T-helper 1 cell (primary cell): ENCODE measurements around the gene PAFAH2.

Experiments used
- DNase-seq, 5 donors: peaks; one replicate each; pipeline ENCODE4 v3.0.0-alpha.2; 2012 to 2020
- total RNA-seq, 4 donors: gene quantifications; one replicate each; lab custom pipeline; 2026; lab: John Stamatoyannopoulos, UW

The PAFAH2 gene
- total RNA-seq: 8.9 to 23.8 (median 20.8) reads per million in 4 donors

DNA sequence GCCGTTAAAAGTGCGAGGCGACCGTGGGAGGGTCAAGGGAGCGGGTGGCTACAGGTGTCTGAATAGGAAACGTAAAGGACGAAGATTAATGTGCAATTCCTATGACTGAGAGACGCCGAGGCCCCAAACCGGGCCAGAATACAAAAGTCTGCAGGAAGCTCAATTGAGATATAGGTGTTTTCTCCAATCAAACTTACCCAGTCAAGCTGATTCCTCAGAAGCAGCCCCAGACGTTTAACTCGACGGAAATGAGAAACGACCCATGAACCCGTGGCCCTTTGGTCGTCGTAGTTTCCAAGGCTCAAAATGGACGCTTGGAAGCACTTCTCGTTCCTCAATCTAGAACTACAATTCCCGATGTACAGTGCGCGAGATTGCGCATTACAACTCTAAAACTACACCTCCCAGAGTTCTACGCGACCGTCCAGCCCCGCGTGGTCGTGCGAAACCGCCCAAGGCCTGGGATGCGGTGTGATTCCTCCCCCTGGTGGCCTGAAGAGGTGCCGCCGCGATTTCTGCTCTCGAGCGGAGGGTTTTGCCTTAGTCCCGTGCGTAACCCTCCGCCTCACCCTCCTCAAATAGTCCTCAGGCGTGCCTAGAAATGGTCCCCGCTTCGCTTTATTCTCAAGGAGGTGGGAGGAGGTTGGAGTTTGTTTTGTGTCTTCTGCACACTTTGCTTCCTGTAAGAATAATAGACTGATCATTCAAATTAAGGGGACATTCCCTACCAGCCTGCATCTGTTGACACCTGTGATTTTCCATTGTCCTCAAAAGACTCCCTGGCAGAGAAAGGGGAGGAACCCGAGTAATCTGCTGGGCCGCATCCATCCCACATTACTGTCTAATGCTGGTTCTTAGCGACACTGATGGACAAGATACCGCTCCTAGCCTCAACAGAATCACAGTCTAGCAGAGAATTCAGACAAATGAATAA, at the start of gene PAFAH2:
Gene PAFAH2, minus strand, starts transcription at position 236 of the 934 bp plus-strand sequence. CDS start 7,247 bp downstream, outside the sequence.
- peak; percentile 93 to 99 (median 96) for DNase-seq

DNA sequence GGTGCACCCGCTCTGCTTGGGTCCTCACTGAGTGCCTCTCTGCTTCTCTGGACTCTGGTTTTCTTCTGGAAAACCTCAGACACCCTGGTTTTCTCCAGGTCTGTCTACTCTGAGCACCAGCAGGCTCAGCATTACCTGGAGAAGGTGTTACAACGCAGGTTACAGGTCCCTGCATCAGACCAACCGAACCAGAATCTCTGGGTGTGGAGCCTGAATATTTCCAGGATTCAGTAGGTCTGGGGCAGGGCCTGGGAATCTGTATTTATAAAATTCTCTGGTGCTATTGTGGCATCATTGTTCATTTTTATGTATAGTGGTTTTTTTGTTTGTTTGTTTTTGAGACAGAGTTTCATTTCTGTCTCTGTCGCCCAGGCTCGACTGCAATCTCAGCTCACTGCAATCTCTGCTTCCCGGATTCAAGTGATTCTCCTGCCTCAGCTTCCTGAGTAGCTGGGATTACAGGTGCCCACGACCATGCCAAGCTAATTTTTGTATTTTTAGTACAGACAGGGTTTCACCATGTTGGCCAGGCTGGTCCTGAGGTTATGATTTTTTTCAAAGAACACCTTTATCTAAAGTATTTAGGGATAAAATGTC, 49.5 kb upstream of the PAFAH2 start:
- no peak for DNase-seq

DNA sequence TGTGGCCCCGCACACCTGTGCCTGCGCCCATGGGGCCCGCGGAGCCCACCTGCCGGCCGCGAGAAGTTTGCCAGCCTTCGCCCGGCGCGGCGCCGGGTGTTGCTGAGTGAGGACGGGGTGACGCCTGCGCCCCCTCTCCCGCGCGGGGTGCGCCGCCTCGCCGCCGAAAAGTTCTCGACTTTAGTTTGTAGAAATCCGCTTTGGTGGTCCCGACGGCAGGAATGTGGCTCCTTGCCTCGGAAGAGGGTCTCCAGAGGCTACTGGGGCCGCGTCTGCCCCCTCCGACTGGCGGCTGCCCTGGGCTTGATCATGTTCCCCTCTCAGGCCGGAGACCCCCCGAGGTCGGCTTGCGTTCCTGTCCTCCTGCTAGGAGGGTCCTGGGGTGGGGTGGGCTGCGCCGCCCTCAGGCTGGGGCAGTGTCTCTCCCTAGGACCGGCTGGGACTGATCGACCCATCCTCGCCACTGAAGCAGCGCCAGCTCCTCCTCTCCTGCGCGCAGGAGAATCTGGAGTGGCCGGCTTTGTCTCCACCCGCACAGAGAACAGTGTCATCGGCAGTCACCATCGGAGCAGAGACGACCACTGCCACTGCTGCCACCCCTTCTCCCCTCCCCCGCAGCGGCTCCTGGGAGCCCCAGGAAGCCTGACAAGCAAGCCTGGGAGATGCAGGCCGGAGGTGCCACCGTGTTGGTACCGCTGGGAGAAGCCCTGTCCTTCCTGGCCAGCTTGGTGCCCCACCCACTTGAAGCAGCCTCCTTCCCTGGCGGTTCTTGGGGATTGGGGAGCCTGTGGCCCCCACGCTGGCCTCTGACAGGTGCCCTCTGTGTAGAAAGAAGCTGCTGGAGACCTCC, 48.6 kb upstream of the PAFAH2 start:
- no peak for DNase-seq

DNA sequence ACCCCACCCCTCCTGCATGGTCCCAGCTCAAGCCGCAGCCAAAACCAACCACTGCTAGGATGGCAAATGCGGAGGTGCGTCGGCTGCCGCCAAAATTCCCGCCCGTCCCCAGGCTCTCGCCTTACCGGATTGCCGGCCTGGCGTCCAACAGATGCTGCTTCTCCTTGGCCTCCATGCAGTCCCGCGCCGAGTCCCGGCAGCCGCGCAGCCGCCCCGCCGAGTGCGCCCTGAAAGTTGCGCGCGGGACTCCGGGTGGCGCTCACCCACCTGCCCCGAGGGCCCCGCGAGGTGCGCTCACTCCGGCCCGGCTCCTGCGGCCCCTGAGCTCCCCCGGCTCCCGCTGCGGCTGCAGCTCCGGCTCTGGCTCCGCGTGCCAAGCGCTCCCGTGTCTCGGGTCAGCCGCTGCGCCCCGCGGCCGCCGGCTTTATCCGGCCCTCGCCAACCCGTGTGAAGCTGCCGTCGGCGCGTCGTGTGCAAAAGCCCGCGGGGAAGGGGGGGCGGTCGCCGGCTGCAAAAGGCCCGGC, 47.9 kb upstream of the PAFAH2 start, which contains the start of gene SLC30A2:
Gene SLC30A2, minus strand, starts transcription at position 397 of the 524 bp plus-strand sequence. Its CDS starts 222 bp downstream, at position 175.
- DNase-seq: no peak

DNA sequence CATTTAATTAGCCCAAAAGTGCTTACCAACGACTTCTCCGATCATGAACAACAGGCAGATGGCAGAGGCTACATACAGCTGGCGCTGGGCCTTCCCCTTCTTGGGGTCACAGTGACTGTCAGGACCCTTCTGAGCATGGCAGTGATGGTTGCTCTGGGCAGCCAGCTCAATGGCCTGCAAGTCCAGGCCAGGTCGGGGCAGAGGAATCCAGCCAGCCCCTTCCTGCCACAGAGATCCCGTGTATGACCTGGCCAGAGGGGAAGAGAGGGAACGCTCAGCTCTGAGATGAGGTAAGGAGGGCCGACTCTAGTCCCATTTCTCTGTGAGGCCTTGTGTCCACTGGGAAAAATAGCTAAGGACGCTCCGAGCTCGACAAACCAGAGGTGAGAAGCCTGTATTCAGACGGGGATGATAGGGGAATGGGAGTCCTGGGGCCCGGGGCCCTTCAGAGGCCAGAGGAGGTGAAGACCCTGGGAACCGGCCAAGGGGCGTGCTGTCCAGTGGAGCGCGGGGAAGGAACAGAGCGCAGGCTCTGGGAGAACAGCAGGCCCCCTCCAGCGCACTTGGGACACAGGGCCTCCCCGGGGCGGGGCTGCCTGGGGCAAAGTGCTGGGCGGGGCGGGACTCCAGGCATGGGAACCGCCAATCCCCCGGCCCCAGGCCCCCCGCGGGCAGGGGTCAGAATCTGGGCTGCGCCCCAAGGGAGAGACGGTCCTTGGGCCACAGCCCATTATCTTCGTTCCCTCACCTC, 47.3 kb upstream of the PAFAH2 start:
- no peak for DNase-seq

DNA sequence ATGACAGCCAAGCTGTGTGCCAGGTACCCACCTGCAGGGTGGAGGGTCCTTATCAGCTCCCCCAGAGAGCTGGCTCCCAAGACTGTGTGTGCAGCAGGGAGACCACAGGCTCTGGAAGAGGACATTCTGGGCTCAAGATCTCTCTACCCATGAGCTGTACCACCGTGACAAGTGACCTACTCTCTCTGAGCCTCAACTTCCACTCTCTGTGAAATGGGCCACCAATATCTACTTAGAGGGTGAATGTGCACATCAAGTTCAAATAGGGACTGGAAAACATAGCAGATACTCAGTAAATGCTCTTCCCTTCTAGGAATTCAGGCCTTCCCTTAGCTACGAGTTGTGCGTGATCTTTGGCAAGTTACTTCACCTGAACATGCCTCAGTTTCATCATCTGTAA, 46.6 kb upstream of the PAFAH2 start:
- DNase-seq: no peak

DNA sequence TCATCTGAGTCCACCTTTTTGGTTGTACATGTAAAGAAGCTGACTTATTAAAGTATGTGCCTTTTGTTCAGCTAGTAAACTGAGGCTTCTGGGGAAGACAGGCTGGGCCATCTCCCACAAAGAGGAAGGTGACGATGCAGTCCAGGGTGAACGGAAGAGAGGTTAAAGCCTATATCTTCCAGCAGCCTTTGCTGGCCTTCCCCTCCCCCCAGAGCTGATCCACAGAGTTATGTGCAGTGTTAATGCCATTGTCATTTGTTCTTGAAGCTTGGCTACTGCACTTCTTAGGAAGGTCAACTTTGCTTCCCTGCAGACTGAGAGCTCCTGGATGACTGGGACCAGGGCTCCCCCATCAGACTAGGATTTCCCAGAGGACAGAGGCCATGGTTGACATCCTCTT, 45.9 kb upstream of the PAFAH2 start:
- DNase-seq: no peak

DNA sequence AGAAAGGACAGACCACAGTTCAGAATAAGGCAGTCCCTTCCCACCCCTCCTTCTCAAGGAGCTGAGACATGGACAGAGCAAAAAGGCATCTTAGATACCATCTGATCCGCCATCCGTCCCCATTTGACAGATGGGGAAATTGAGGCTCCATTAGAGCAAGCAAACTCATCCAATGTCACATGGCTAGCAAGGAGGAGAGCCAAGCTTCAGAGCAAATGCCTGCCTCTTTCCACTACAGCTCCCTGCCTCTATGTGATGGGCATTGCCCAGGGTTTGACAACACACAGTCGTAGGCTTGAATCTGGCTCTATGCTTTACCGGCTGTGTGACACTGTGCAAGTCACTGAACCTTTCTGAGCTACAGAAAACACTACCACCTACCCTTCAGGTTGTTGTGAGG, 44.1 kb upstream of the PAFAH2 start:
- no peak for DNase-seq

DNA sequence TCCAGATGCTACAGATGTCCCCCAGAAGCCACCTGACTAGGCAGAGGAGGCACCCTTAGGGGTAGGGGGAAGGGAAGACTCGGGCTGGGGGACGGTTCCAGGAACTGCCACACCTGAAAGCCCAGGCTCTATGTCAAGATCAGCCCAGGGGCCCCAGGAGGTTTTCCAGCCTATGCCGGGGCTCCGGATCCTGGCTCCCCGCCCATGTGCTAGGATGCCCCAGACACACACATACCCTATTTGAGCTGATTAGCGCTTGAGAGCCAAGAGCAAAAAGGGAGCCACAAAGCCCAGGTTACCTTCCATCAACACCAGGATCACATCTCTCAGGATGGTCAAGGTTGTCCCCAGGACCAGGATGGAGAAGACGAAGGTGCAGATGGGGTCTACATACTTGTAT, 43.5 kb upstream of the PAFAH2 start:
- no peak for DNase-seq

DNA sequence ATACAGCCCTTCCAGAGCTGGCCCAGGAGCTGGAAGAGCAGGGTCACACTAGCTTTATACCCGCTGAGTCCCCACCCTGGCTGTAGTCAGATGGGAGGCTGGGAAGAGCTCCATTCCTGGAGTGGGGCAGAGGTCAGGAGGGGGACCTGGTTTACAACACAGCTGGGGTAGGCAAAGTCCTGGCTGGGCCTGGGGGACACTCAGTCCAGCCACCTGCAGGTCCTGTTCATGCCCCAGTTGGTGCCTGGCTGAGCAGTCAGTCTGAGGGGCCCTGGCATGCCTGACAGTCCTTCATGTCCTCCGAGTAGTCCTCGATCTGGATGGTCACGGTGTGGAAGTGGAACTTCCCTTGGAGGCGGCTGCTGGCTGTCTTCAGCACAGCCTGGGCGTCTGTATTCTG, 41.0 kb upstream of the PAFAH2 start:
- DNase-seq: no peak

DNA sequence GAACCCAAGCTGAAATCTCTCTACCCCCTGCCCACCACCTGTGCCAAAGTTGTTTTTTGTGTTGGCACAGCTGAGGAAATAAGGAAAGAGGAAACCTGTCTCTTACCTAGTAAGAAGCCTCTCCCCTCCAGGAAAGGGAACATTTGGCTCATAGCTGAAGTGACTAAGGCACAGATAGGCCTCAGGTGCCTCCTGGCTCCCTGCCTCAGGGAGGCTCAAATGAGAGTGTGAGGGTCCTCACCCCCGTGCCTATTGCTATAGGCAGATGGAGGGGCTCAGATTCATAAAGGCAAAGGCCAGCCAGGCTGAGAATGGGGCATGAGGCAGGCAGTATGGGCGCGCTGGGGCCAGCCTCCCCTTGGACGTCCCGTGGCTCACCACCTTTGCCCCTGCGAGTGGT, 40.6 kb upstream of the PAFAH2 start:
- DNase-seq: no peak

DNA sequence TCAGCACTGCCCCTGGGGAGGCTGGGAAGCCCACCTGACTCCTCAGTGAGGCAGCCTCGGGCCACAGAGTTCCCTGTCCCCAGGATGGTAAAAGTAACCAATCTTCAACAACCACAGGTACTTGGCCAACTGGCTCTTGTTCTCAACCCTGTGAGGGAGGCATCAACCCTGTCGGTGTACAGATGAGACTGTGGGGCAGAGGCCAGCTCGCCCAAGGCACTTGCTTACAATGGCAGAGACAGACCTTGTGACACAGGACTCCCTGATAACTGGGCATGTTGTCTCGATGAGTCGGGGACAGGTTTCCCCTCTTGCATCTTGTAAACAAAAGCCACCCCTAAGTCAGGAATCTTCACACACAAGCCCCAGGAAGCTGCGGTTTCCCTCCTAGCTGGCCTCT, 40.0 kb upstream of the PAFAH2 start:
- no peak for DNase-seq

DNA sequence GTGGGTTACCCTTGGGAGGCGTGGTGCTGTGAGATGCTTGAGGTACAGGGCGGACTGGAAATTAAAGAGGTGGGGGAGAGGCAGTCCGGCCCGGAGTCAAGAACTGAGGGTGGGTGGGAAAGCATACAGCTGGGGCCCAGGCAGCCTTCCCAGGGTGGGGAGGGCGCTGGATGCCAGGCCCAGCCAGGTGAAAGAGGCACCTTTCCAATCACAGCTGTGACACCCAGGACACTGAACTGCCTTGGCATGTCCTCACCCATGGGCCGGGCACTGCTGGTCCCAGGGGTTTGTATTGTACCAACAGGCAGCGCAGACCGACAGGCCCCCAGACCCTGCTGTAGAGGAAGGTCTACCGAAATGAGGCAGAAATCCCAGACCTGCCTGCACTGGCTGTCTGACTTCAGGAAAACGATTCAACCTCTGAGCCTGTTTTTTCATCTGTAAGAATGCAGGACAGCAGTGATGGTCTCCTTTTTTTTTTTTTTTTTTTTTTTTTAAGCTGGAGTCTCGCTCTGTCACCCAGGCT, 39.0 kb upstream of the PAFAH2 start:
- DNase-seq: no peak

DNA sequence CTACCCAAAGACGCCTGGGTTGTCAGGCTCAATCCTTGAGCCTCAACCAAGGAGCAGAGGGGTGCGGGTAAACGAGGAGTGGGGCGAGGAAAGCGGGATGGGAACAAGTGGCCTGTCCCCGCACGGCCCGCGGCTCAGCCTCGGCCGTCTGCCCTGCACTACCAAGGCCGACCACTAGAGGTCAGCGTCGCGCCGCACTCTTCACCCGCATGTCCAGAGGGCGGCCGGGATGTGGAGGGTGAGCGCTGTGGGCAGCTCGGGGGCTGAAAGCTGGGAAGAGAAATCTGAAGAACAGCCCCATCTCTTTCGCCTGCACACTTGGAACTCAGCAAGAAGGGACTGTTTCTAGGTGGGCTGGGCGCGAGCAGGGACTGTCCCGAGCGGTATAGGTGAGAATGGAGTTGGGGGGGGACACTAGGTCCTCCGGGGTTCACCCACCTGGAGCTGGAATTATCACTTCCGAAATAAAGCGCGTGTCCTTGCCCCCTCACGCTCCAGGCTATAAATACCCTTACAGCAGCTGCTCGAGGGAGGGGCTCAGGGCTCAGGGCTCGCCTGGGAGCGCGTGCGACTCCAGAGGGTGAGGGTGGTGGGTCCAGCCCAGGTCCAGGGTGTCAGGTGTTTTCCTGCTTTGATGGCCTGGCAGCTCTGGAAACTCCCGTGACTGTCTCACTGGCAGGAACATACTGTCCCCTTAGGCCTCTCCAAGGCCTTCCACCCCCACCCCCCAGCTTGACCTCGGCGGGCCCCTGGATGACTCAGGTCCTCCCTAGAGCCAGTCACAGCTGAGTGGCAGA, 38.3 kb upstream of the PAFAH2 start:
- DNase-seq: peak; percentile 46 to 71 (median 64)

DNA sequence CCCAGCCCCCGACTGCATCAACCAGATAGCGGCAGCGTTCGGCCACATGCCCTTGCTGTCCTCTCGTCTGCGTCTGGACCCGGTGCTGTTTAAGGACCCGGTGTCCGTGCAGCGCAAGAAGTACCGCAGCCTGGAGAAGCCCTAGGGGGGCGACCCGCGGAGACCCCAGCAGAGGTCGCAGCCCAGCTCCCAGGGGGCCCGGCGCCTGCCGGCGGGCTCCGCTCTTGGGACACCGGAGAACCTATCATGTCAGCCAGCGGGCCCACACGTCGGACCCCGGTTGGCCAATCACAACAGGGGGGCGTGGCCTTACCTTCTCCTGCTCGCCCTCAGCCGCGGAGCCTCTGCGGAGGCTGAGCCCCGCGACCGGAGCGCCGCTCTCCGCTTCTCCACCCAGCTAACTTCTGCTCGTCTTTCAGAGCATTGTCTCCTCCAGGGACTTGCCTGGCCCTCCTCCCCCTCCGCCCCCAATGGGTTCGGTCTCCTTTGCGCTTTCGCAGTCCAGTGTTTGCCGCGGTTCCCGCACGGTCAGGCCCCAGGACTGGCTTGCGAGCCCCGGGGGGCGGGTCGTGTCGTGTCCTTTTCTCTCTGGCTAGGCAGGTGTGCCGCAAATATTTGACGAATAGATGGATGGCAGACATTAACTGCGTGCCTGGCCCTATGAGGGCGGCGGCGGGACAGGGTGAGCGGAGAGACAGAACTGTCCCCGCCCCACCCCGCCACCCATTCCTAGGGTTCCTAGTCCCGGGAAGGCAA, 37.5 kb upstream of the PAFAH2 start:
- peak; percentile 88 to 93 (median 91) for DNase-seq

DNA sequence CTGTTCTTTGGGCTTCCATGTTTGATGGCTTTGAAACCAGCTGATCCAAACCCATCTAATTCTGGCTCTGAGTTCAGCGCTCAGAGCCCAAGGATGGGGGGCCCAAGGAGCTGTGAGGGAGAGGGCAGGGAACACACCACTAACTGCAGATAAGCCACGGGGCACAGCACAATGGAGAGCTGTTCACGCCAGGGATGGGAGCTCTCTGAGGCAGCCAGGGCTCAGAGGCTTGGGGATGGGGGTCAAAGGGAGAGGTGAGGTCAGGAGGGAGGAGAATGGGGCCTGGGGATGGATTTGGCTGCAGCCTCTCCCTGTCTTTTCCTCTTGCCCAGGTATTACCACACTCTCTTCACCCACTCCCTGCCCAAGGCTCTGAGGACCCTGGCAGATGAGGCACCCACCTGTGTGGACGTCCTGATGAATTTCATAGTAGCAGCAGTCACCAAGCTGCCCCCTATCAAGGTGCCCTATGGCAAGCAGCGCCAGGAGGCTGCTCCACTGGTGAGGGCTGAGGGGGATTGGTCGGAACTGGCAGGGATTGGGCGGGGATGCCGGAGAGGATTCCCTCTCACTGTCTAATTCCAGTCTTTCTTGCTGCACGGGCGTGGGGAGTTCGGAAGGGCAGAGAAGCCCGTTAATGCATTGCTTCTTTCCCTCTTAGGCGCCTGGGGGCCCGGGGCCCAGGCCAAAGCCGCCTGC, 36.8 kb upstream of the PAFAH2 start:
- DNase-seq: no peak

DNA sequence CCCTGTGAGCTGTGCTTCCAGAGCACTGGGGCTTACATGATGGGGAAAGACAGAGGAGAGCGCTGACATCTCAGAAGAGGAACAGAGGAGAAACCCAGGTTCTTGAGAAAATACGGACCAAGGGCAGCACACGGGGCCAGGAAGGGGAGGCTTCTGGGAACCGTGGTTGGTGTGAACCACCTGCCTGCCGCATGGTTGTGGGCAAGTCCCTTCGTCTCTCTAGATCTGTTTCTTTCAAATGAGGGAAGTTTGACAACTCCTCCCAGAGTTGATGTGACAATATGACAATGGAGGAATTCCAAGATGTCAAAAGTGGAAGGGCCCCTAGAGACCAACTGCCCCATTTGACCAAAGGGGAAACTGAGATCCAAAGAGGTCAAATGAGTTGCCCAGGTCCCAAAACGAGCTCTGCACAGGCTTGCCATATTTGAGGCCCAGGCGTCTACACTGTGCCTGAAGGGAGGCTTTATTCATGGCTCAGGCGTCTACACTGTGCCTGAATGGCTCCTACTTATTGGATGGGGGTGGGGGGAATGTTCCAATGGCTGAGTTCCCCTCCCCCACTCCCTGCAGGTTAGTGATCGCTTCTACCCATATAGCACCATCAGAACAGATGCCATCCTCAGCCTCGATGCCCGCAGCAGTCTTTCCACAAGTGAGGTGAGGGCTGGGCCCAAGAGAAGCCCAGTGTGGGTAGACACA, 34.9 kb upstream of the PAFAH2 start:
- no peak for DNase-seq

DNA sequence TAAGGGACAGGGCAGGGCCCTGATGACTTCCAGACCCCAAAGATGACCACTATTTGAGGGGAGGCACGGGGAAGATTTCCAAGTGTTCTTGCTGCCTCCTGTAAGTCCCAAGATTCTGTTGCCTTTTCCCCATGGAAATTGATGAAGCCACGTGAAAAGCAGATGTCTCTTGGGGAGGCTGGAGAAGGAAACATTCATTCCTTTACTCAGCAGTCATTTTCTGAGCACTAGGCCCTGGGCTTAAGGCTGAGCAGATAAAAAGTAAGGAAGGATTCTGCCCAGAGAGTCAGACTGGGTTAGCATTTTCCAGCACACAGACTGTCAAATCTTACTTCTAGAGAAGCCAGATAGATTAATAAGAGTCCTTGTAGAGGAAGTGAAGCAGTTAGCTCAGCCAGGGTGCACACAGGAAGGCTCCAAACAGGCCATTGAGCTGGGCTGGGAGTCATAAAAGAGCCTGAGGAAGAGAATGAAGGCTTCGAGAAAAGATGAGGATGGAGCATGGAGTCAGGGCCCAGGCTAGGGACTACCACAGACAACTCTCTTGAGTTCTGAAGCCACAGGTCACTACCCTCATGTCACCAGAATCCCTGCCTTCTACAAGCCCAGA, 33.9 kb upstream of the PAFAH2 start:
- DNase-seq: no peak
